Karpas-422 (cell line): ENCODE data around the gene PEX10. TPM values are rescaled to one million over a fixed set of nuclear protein-coding genes. Genes with fewer than 3 reads are reported as not detected.

ENCODE experiments used
- DNase-seq: peaks from one replicate; pipeline ENCODE4 v3.0.0-alpha.2; 2015
- H2AFZ ChIP-seq: fragments of 200-600 bp; sonication (generic); 2 replicates; pipeline ENCODE4 v1.6.1; 2014; ENCODE audit warnings: antibody characterized with exemption, low read length, mixed read lengths
- H3K27ac ChIP-seq: fragments of 200-600 bp; sonication (generic); 2 replicates; pipeline ENCODE4 v1.5.1; 2014; ENCODE audit warnings: mild to moderate bottlenecking, low read length, moderate library complexity
- H3K27me3 ChIP-seq: fragments of 200-600 bp; sonication (generic); 2 replicates; pipeline ENCODE4 v1.6.1; 2014; ENCODE audit warnings: low read length, mixed read lengths
- H3K36me3 ChIP-seq: fragments of 200-600 bp; sonication (generic); 2 replicates; pipeline ENCODE4 v1.6.1; 2014; ENCODE audit warnings: low read length, mixed read lengths; ENCODE audit not compliant: insufficient read depth
- H3K4me1 ChIP-seq: fragments of 200-600 bp; sonication (generic); 2 replicates; pipeline ENCODE4 v1.6.1; 2014; ENCODE audit warnings: mild to moderate bottlenecking, low read length, mixed read lengths
- H3K4me2 ChIP-seq: fragments of 200-600 bp; sonication (generic); 2 replicates; pipeline ENCODE4 v1.6.1; 2014; ENCODE audit warnings: low read length, low read depth, mild to moderate bottlenecking; ENCODE audit not compliant: poor library complexity, severe bottlenecking
- H3K4me3 ChIP-seq: fragments of 200-600 bp; sonication (generic); 2 replicates; pipeline ENCODE4 v1.5.1; 2014; ENCODE audit warnings: mild to moderate bottlenecking, antibody characterized with exemption, low read length, mixed read lengths
- H3K79me2 ChIP-seq: fragments of 200-600 bp; sonication (generic); 2 replicates; pipeline ENCODE4 v1.6.1; 2014; ENCODE audit warnings: mild to moderate bottlenecking, low read length, mixed read lengths
- H3K9ac ChIP-seq: fragments of 200-600 bp; sonication (generic); 2 replicates; pipeline ENCODE4 v1.6.0; 2014; ENCODE audit warnings: low read length
- H3K9me2 ChIP-seq: fragments of 200-600 bp; sonication (generic), shearing (Covaris generic); replicated peaks from 2 replicates; pipeline ENCODE4 v1.6.0; 2014; ENCODE audit warnings: mild to moderate bottlenecking, low read length, moderate library complexity; ENCODE audit not compliant: insufficient read depth
- H3K9me3 ChIP-seq: fragments of 300-700, 200-600 bp; sonication (generic); 2 replicates; pipeline ENCODE4 v1.6.1; 2014; ENCODE audit warnings: low read length, mixed read lengths
- H4K20me1 ChIP-seq: fragments of 200-600 bp; sonication (generic); 2 replicates; pipeline ENCODE4 v1.6.1; 2014; ENCODE audit warnings: mild to moderate bottlenecking, antibody characterized with exemption, low read length, low read depth; ENCODE audit not compliant: insufficient read depth
- total RNA-seq: library from RNA; depleted of rRNA; stranded (reverse); fragments of >200 nt; shearing (Covaris generic); gene quantifications from 2 replicates; pipeline ENCODE4 v1.2.3, GENCODE V29; 2014; ENCODE audit warnings: low replicate concordance

PEX10 gene
- total RNA-seq, 1 experiment from 2014 or later, result 21.4 TPM

- H3K27ac ChIP-seq, result no peak overlapping the region
- H3K9me2 ChIP-seq, result no peaks in the 10 kb centered on the region
- H3K36me3 ChIP-seq, result no peaks in the 10 kb centered on the region
- DNase-seq, result no peak
- no peaks in the 10 kb centered on the region for H3K27me3 ChIP-seq
- H3K4me3 ChIP-seq, result no peak overlapping the region
- peaks cover 3% of the 10 kb centered on the region; the same call in 1 of the 2 replicates for H4K20me1 ChIP-seq
- H3K4me1 ChIP-seq, result peaks cover 36% of the 10 kb centered on the region
- peaks cover 9% of the 10 kb centered on the region for H3K79me2 ChIP-seq
- H3K9me3 ChIP-seq, result no peaks in the 10 kb centered on the region
- H3K9ac ChIP-seq, result no peak overlapping the region
- H2AFZ ChIP-seq, result no peak overlapping the region
- no peak overlapping the region for H3K4me2 ChIP-seq
Measured at GRCh38 chr1:2416403-2416802, 4.0 kb upstream of the PEX10 start.

- Histone ChIP-seq H3K4me1 (peaks cover 39% of the 10 kb centered on the region), H3K27me3 (no peaks in the 10 kb centered on the region), H3K9me2 (no peaks in the 10 kb centered on the region), H3K36me3 (no peaks in the 10 kb centered on the region), H3K4me3 (no peak overlapping the region), H3K4me2 (no peak overlapping the region), H3K9me3 (no peaks in the 10 kb centered on the region), H4K20me1 (peaks cover 3% of the 10 kb centered on the region; the same call in 1 of the 2 replicates), H3K27ac (no peak overlapping the region), H3K79me2 (peaks cover 10% of the 10 kb centered on the region), H2AFZ (no peak overlapping the region), H3K9ac (peak overlapping the region; percentile 32; the same call in 1 of the 2 replicates)
- DNase-seq, result peak; percentile 69
Measured at GRCh38 chr1:2415801-2416208, 3.4 kb upstream of the PEX10 start.

GRCh38 chr1:2415337-2415736, 3.0 kb upstream of the PEX10 start:
- Histone ChIP-seq H3K27ac (no peak overlapping the region), H3K4me3 (no peak overlapping the region), H3K79me2 (peaks cover 10% of the 10 kb centered on the region), H3K4me1 (peaks cover 39% of the 10 kb centered on the region), H3K9me3 (no peaks in the 10 kb centered on the region), H4K20me1 (peaks cover 3% of the 10 kb centered on the region; the same call in 1 of the 2 replicates), H2AFZ (no peak overlapping the region), H3K9ac (peak overlapping the region; percentile 32; the same call in 1 of the 2 replicates), H3K27me3 (no peaks in the 10 kb centered on the region), H3K4me2 (no peak overlapping the region), H3K36me3 (no peaks in the 10 kb centered on the region), H3K9me2 (no peaks in the 10 kb centered on the region)
- no peak for DNase-seq

- no peaks in the 10 kb centered on the region for H3K36me3 ChIP-seq
- no peaks in the 10 kb centered on the region for H3K27me3 ChIP-seq
- peak overlapping the region; percentile 100 for H3K9ac ChIP-seq
- peak; percentile 89 for DNase-seq
- peak overlapping the region; percentile 96 for H3K4me2 ChIP-seq
- peaks cover 10% of the 10 kb centered on the region for H3K79me2 ChIP-seq
- H4K20me1 ChIP-seq, result peaks cover 3% of the 10 kb centered on the region; the same call in 1 of the 2 replicates
- H3K4me1 ChIP-seq, result peaks cover 39% of the 10 kb centered on the region
- peak overlapping the region; percentile 90 for H3K27ac ChIP-seq
- no peaks in the 10 kb centered on the region for H3K9me3 ChIP-seq
- peak overlapping the region; percentile 98 for H3K4me3 ChIP-seq
- H3K9me2 ChIP-seq, result no peaks in the 10 kb centered on the region
- H2AFZ ChIP-seq, result no peak overlapping the region
Measured at GRCh38 chr1:2414297-2414958, 2.1 kb upstream of the PEX10 start.

- peaks cover 3% of the 10 kb centered on the region; the same call in 1 of the 2 replicates for H4K20me1 ChIP-seq
- peak overlapping the region; percentile 98 for H3K4me3 ChIP-seq
- no peaks in the 10 kb centered on the region for H3K9me3 ChIP-seq
- H2AFZ ChIP-seq, result no peak overlapping the region
- H3K9ac ChIP-seq, result peak overlapping the region; percentile 100
- H3K27me3 ChIP-seq, result no peaks in the 10 kb centered on the region
- H3K4me1 ChIP-seq, result peaks cover 39% of the 10 kb centered on the region
- H3K79me2 ChIP-seq, result peaks cover 10% of the 10 kb centered on the region
- H3K27ac ChIP-seq, result peak overlapping the region; percentile 90
- H3K4me2 ChIP-seq, result peak overlapping the region; percentile 96
- DNase-seq, result peak; percentile 74
- H3K9me2 ChIP-seq, result no peaks in the 10 kb centered on the region
- no peaks in the 10 kb centered on the region for H3K36me3 ChIP-seq
Measured at GRCh38 chr1:2413495-2414296, 1.3 kb upstream of the PEX10 start.

- Histone ChIP-seq H3K4me3 (peak overlapping the region; percentile 98), H3K9ac (peak overlapping the region; percentile 100), H3K27ac (peak overlapping the region; percentile 90), H3K4me1 (peaks cover 39% of the 10 kb centered on the region), H3K36me3 (no peaks in the 10 kb centered on the region), H4K20me1 (peaks cover 3% of the 10 kb centered on the region; the same call in 1 of the 2 replicates), H3K9me3 (no peaks in the 10 kb centered on the region), H3K27me3 (no peaks in the 10 kb centered on the region), H3K9me2 (no peaks in the 10 kb centered on the region), H2AFZ (no peak overlapping the region), H3K4me2 (peak overlapping the region; percentile 96), H3K79me2 (peaks cover 10% of the 10 kb centered on the region)
- DNase-seq, result peak; percentile 87
Measured at GRCh38 chr1:2412773-2413494, 570 bp upstream of the PEX10 start.

GRCh38 chr1:2411801-2412394, 466 bp downstream of the PEX10 start:
- Histone ChIP-seq H3K27ac (no peak overlapping the region), H2AFZ (peak overlapping the region; percentile 60; the same call in 1 of the 2 replicates), H3K9me2 (no peaks in the 10 kb centered on the region), H3K9ac (peak overlapping the region; percentile 100), H3K9me3 (no peaks in the 10 kb centered on the region), H3K4me3 (peak overlapping the region; percentile 98), H3K79me2 (peaks cover 10% of the 10 kb centered on the region), H3K27me3 (no peaks in the 10 kb centered on the region), H3K4me1 (peaks cover 39% of the 10 kb centered on the region), H3K36me3 (no peaks in the 10 kb centered on the region), H3K4me2 (peak overlapping the region; percentile 99), H4K20me1 (peaks cover 3% of the 10 kb centered on the region; the same call in 1 of the 2 replicates)
- DNase-seq, result peak; percentile 51
